Lower leg skin (tissue), 4 donors: ENCODE data around the gene DYNC1I2. TPM values are rescaled to one million over a fixed set of nuclear protein-coding genes. Genes with fewer than 3 reads are reported as not detected.

Experiments used
- DNase-seq, 2 donors: peaks; one replicate each; pipeline ENCODE4 v3.0.0-alpha.2; 2019; ENCODE audit warnings: low spot score in 2 of 2
- H3K4me3 ChIP-seq: fragments of 200-600 bp; sonication (generic); 2 replicates; pipeline ENCODE4 v1.5.1; 2017; ENCODE audit warnings: mild to moderate bottlenecking, low read depth; ENCODE audit not compliant: poor library complexity, severe bottlenecking
- CTCF ChIP-seq, 3 donors: fragments of 450-650 bp; IDR thresholded peaks; one replicate each; pipeline ENCODE4 v1.5.1; 2016; ENCODE audit warnings: antibody characterized with exemption in 3 of 3, mild to moderate bottlenecking in 3 of 3, moderate library complexity in 2 of 3
- POLR2A ChIP-seq, 2 donors: fragments of 450-650 bp; IDR thresholded peaks; one replicate each; pipeline ENCODE4 v1.6.1; 2016 to 2017; ENCODE audit warnings: antibody characterized with exemption in 2 of 2, mild to moderate bottlenecking in 1 of 2, moderate library complexity in 1 of 2
- WGBS, 2 donors: methylation state at CpG; one replicate each; pipeline ENCODE4 v1.1.5; 2018; 5-methylcytosine and 5-hydroxymethylcytosine counted together
- intact Hi-C: fragments of 100-400 bp; cut with DNase I; formaldehyde crosslinking; loops from one replicate; pipeline ENCODE4 v1.15.0; 2023; ENCODE audit warnings: low total_unique reads
- total RNA-seq, 4 donors: library from RNA; depleted of rRNA; stranded (reverse); fragments of >200 nt; gene quantifications; one replicate each; pipeline ENCODE4 v1.1.0, GENCODE V29; 2016

The DYNC1I2 gene
- total RNA-seq, 4 donors from 2014 or later, result 74.8 to 87.8 (median 80.0) TPM

- TF ChIP-seq CTCF (IDR thresholded peaks at IDR 0.05) (no peak), POLR2A (IDR thresholded peaks at IDR 0.05) (no peak)
- no peak overlapping the region for H3K4me3 ChIP-seq
- 85 to 94% methylated on average over 3 of the region's 3 CpGs for WGBS, 2 donors
- no peak for DNase-seq
- intact Hi-C loops, result no loop called here
Measured at GRCh38 chr2:171785450-171785849, 98.2 kb downstream of the DYNC1I2 start.

DNA sequence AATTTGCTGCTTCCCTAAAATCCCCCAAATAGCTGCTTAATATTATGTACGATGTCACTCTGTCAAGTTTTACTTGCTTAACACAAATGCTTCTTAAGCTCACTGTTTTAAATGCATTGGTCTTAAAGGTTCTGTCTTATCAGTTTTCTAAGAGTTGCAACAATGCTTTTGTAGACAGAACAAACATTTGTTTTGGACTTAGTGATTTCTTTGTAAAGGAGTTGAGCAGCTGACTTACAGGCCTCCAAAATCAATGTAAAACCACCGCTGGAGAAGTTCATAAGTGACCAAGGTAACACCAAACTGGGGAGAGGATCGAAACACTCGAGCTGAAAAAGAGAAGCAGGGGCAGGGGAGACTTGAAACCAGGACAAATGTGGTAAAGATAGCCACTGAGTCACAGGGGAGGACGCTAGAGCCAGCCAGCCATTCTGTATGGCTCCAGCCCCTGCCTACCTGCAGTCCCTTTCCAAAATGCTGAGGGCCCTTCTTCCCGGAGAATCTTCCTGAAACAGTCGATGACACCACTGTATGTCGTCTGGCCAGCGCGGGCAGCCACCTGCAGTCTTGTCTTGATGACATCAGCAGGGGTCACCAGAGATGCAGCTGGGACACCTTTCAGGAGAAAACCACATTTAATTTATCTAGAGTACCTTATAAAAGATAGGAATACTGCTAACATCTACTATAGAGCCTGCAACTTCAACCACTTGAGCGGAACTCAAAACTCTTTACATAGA lies 100.2 kb downstream of the DYNC1I2 start:
- no peak for DNase-seq
- no peak overlapping the region for H3K4me3 ChIP-seq
- TF ChIP-seq POLR2A (IDR thresholded peaks at IDR 0.05), result no peak
- TF ChIP-seq CTCF (IDR thresholded peaks at IDR 0.05), result no peak
- WGBS, 2 donors, result 89 to 91% methylated on average over 11 of the region's 11 CpGs
- intact Hi-C loops, result no loop called here

GRCh38 chr2:171788316-171788993 lies 101.2 kb downstream of the DYNC1I2 start:
- DNase-seq, result no peak
- intact Hi-C loops, result no loop called here
- 66 to 68% methylated on average over 7 of the region's 7 CpGs for WGBS, 2 donors
- TF ChIP-seq POLR2A (IDR thresholded peaks at IDR 0.05) (no peak), CTCF (IDR thresholded peaks at IDR 0.05) (no peak)
- H3K4me3 ChIP-seq, result no peak overlapping the region

GRCh38 chr2:171789956-171790355 lies 102.7 kb downstream of the DYNC1I2 start:
- no peak for TF ChIP-seq POLR2A (IDR thresholded peaks at IDR 0.05)
- no peak for TF ChIP-seq CTCF (IDR thresholded peaks at IDR 0.05)
- WGBS, 2 donors, result 72 to 76% methylated on average over 6 of the region's 6 CpGs
- no peak overlapping the region for H3K4me3 ChIP-seq
- no peak for DNase-seq
- intact Hi-C loops, result no loop called here

DNA sequence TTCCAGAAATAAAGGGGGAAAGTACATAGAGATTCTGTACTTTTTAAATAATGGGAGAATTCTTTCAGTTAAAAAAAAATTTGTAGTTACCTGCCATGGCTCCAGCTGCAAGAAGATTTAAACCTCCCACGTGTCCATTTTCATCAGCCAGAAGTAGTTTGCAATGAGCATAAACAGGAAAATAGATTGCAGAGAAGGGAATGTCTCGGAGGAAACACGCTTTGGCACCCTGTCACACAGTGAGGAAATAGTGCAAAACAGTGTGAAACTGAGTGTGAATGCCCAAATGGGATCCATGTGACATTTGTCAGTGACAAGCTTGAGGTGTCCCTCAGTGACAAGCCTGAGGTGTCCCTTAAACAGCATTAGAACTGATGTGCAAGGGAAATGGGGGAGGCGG lies 104.1 kb downstream of the DYNC1I2 start:
- 86% methylated on average over 4 of the region's 4 CpGs for WGBS, 2 donors

More for the DNA sequence above, 104.1 kb downstream of the DYNC1I2 start:
- H3K4me3 ChIP-seq, result no peak overlapping the region
- DNase-seq, result no peak
- TF ChIP-seq POLR2A (IDR thresholded peaks at IDR 0.05), result no peak
- TF ChIP-seq CTCF (IDR thresholded peaks at IDR 0.05), result no peak
- intact Hi-C loops, result no loop called here
